C4-2B (cell line): ENCODE data around the gene GOLGA6L9.
"Not testable (repeated sequence)": the region's sequence is repeated elsewhere in the genome, so short reads cannot be mapped to it uniquely, and the experiment has no call there.

Experiments used
- H3K27ac ChIP-seq: fragments of 450-650 bp; 2 replicates; pipeline ENCODE4 v1.5.1; 2017

The GOLGA6L9 gene

DNA sequence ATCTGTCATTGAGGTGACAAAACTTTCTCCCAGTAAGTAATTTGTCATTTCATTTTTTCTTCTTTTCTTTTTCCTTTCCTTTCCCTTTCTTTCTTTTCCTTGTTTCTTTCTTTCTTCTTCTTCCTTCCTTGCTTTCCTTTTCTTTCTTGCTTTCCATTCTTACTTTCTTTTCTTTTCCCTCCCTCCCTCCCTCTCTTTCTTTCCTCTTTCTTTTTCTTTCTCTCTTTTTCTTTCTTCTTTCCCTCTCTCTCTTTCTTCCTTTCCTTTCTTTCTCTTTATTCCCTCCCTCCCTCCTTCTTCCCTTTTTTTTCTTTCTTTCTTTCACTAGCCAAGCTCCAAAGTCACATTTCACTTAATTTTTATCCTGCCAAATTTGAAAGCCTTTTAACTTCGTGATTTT, 2.5 kb upstream of the GOLGA6L9 start:
- H3K27ac ChIP-seq, result not testable (repeated sequence)

DNA sequence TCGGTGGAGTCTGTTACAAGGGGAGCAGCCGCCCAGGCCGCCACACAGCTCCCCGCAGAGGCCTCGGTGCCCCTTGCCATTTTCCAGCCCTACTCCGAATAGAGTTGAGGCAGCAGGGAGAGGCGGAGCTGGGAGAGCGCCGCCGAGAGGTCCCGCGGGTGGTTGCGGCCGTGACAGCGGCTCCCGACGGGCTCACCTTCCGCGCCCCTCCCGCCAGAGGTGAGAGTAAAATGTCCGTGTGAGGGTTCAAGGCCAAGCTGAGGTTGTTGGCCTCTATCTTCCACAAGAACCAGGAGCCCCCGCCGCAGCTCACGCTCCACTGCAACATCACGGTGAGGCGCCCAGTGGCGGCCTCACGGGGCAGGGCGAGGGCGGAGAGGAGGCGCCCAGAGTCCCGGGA, 15.8 kb downstream of the GOLGA6L9 start:
- H3K27ac ChIP-seq, result not testable (repeated sequence)

DNA sequence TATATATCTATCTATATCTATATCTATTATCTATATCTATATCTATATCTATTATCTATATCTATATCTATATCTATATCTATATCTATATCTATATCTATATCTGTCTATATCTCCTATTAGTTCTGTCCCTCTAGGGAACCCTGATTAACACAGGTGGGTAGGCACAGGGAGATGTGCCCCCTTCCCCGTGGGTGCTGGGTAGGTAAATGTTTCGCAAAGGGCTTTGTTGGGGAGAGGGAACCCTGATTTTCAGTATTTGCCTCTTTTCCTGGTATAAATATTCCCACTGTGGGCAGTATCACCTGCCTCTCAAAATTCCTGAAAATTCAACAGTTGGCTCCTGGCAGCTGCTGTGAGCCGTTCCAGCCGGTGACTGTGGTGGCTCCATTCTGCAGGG, 27.7 kb downstream of the GOLGA6L9 start:
- H3K27ac ChIP-seq, result not testable (repeated sequence)

DNA sequence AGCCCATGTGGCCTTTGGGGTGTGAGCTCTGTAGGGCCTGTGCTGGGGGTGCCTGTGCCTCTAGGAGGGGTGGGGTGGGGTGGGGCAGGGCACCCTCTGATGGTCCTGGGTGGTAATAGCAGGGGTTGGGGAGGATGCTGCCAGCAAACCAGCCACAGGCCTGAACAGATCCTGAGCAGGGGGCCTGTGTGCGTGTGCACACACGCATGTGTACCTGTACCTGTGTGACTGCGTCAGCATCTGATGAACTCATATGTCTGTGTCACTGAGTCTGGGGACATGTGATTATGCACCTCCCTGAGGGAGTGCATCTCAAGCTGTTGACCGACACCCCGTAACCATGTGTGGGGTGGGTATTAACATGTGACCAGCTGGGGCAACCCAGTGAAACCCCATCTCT, 36.0 kb downstream of the GOLGA6L9 start:
- not testable (repeated sequence) for H3K27ac ChIP-seq

DNA sequence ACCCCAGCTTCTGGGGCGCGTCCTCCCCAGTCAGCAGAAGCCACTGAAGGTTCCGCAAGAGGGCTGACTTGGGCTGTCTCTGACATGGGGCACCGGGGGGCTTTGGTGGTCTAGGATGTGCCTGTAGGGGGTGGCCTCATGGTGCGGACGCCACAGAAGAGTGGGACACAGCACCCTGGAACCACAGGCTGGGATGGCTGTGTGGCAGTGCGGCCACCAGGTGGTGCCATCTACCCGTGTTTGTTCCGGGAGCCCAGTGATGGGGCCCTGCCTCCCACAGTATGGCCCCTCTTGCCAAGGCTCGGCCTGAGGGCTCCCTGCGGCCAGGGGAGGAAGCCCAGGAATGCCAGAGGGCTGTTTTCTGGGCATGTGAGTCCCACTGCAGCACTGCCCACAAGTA, 38.6 kb downstream of the GOLGA6L9 start:
- H3K27ac ChIP-seq, result not testable (repeated sequence)

DNA sequence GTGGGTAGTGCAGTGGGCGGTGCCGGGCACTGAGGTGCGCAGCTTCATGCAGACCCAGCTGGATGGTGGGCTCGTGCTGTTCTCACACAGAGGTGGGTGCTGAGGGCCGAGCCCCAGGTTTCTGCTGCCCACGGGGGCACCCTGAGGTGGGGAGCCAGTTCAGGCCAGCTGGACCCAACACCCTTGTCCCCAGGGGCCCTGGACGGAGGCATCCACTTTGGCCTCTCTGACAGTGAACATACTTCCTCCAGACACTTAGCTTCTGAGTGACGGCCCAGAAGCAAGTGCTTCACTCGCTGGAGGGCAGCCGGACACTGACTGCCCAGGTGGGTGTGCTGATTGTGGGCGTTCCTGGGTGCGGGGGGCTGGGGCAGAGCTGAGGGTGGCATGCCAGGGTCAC, 39.8 kb downstream of the GOLGA6L9 start:
- H3K27ac ChIP-seq, result not testable (repeated sequence)

DNA sequence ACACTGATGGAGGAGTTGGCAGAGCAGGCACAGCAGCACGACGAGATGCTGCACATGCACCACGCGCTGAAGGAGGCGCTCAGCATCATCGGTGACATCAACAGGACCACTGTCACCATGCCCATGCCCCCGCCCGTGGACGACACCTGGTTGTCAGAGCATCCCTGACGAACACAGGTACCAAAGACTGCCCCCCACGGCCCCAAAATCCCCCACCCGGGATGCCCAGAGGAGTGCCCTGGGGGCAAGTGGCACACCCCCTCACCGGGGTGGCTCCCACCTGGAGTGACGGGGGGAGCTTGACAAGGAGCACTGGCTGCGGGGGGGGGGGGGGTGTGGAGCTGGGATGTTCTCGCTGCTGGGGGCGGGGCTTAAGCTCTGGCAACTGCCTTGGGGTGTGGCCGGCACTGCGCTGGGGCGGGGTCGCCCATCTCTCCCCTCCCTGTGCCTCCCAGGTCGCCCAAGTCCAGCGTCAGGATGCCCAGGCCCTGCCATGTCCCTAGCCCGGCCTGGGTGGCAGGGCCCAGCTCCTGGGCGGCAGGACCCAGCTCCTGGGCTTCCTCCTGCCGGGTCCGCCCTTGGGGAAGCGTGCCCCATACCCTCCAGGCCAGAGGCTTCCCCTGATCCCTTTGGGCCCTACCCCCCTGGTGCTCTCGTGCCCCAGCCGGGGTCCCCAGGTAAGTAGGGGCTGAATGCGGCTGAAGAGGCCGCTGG, 42.8 kb downstream of the GOLGA6L9 start:
- not testable (repeated sequence) for H3K27ac ChIP-seq

DNA sequence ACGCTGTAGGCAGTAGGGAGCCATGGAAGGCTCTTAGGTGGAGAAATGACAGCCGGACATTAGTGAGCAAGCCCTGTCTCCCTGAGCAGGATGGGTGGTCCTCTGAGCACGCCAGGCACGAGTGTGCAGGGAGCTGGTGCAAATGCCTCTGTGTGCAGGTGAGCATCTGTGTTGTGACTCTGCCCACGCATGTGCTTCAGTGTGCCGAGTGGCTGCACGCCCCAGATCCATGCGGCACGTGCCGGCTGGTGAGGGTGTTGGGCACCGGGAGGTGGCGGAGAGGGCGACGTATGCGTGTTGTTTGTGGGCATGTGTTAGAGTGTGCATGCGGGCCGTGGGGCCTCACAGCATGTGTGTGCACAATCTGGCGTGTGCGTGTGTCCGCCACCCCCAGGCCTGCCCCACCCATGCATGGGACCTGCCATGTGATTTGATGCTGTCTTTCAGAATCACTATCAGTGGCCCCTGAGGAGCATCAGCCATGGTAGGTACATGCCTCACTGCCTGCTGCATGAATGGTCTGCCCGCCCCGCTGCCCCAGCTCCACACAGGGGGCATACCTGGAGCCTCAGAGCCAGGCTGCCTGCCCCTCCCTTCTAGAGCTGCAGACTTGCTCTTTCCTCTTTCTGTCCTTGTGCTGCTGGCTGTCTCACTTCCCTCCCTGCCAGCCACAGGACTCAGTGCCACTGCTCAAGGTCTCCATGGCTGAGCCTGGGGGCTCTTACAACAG, 45.1 kb downstream of the GOLGA6L9 start:
- H3K27ac ChIP-seq, result not testable (repeated sequence)

DNA sequence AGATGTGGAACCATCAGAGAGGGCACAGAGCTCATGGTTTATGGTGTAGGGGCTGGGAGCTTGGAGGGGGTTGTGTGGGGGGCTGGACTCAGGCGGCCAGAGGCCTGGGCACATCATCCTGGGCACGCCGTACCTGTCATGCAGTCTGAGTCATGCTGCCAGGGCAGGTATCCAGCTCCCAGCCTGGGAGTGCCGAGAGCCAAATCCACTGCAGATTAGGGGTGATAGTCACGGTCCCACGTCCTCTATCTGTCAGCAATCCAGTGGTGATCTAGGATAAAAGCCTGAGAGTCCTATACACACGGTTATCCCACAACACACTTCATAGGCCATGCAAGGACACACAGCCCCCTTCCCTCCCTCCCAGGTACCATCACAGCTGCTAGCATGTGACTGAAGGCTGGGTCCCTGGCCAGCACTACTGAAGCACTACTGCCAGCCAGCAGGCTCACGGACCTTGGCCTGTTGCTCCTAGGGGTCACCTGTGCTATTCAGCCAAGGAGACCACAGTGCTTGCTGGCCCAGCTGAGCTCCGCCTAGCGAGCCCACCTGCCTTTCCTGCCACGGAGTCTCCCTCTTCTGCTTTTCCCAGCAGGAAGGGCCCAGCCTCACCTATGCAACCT, 45.8 kb downstream of the GOLGA6L9 start:
- H3K27ac ChIP-seq, result peak overlapping the region; percentile 8; the same call in 1 of the 2 replicates

DNA sequence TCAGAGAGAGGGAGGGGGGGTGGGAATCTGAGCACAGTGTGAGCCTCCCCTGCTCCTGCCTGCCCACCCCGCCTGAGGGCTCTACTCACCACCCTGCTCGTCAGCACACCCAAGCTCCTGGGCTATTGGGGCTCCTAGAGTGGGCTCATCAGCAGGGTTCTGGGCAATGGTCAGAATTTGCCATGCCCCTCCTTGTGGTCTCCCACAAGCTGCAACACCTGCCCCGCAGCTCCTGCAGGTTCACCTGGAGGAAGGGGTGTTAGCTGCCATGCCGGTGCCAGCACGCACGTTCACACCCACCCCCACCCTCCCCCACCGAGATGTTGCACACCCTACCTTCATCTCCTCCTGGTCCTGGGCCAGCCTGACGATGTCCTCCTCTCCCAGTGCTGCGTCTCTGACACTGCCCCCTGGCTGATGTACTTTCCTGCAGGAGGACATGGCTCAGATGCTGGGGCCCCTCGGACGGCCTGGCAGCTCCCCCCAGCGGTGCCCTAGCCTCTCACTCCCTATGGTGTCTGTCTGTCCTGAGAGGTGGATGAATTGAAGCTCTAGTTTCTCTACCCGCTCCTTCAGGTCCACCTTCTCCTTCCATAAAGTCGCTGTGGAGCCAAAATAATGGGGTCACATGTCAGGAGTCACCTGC, 47.2 kb downstream of the GOLGA6L9 start:
- not testable (repeated sequence) for H3K27ac ChIP-seq

DNA sequence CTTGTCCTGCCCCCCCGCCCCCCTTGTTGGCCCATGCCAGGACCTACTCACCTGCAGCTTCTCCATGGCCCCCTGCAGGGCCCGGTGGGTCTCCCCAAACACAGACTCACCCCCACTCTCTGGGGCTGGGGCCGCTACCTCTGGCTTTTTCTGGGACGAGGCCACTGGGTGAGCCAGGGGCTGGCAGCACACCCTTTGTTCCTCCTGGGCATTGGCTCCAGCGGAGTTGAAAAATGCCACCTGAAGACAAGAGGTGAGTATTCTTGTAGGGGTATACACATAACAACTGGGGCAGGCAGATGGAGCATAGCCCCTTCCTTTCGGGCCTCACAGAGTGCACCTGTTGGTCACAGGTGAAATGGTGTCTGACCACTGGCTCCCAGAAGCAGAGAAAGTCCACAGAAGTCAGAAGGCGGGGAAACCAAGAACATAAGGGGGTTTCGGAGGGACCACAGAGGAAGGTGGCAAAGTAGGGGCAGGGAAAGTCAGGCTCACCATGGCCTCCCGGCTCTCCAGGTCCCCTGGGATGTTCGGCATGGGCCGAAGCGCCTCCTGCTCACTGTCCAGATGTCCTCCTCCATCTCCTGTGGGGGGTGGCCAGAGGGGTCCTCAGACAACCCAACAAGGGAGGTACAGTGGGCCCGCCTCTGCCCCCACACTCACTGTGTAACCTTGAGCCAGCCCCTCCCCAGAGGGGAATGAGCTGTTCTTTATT, 47.9 kb downstream of the GOLGA6L9 start:
- not testable (repeated sequence) for H3K27ac ChIP-seq
